Measurements from ENCODE around the gene ZMYND8. TPM values are rescaled to one million over a fixed set of nuclear protein-coding genes. Genes with fewer than 3 reads are reported as not detected.
"Not testable (repeated sequence)": the region's sequence is repeated elsewhere in the genome, so short reads cannot be mapped to it uniquely, and the experiment has no call there.

The ZMYND8 gene
- total RNA-seq, 4 donors from 2014 or later, result 51.3 to 106 (median 94.0) TPM

GRCh38 chr20:47211036-47211435 lies 145.5 kb downstream of the ZMYND8 start:
- no peak for TF ChIP-seq POLR2A (IDR thresholded peaks at IDR 0.05)
- TF ChIP-seq, protein P1, sequence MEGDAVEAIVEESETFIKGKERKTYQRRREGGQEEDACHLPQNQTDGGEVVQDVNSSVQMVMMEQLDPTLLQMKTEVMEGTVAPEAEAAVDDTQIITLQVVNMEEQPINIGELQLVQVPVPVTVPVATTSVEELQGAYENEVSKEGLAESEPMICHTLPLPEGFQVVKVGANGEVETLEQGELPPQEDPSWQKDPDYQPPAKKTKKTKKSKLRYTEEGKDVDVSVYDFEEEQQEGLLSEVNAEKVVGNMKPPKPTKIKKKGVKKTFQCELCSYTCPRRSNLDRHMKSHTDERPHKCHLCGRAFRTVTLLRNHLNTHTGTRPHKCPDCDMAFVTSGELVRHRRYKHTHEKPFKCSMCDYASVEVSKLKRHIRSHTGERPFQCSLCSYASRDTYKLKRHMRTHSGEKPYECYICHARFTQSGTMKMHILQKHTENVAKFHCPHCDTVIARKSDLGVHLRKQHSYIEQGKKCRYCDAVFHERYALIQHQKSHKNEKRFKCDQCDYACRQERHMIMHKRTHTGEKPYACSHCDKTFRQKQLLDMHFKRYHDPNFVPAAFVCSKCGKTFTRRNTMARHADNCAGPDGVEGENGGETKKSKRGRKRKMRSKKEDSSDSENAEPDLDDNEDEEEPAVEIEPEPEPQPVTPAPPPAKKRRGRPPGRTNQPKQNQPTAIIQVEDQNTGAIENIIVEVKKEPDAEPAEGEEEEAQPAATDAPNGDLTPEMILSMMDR (IDR thresholded peaks at IDR 0.05), result no peak
- Histone ChIP-seq H3K4me3 (no peak overlapping the region), H3K27me3 (no peaks in the 10 kb centered on the region), H3K36me3 (peaks cover 0 to 77% (median 0%) of the 10 kb centered on the region in 3 donors), H3K27ac (no peak overlapping the region), H3K4me1 (no peaks in the 10 kb centered on the region), H3K9me3 (no peaks in the 10 kb centered on the region)
- no peak for DNase-seq

GRCh38 chr20:47210470-47210869 lies 146.0 kb downstream of the ZMYND8 start:
- DNase-seq, result no peak
- TF ChIP-seq, protein P1 (IDR thresholded peaks at IDR 0.05), result no peak
- no peak for TF ChIP-seq POLR2A (IDR thresholded peaks at IDR 0.05)
- no peaks in the 10 kb centered on the region for H3K9me3 ChIP-seq
- no peaks in the 10 kb centered on the region for H3K27me3 ChIP-seq
- no peak overlapping the region for H3K4me3 ChIP-seq
- H3K27ac ChIP-seq, result no peak overlapping the region
- H3K36me3 ChIP-seq, result peaks cover 0 to 71% (median 0%) of the 10 kb centered on the region in 3 donors
- H3K4me1 ChIP-seq, result no peaks in the 10 kb centered on the region

- Histone ChIP-seq H3K27ac (no peak overlapping the region), H3K9me3 (no peaks in the 10 kb centered on the region), H3K27me3 (no peaks in the 10 kb centered on the region), H3K36me3 (peaks cover 0 to 67% (median 0%) of the 10 kb centered on the region in 3 donors), H3K4me1 (no peaks in the 10 kb centered on the region), H3K4me3 (no peak overlapping the region)
- no peak for TF ChIP-seq POLR2A (IDR thresholded peaks at IDR 0.05)
- DNase-seq, result no peak
These were observed 146.5 kb downstream of the ZMYND8 start for GRCh38 chr20:47209982-47210381.

GRCh38 chr20:47208534-47209174 lies 147.8 kb downstream of the ZMYND8 start:
- Histone ChIP-seq H3K4me1 (no peaks in the 10 kb centered on the region), H3K27me3 (no peaks in the 10 kb centered on the region), H3K4me3 (no peak overlapping the region), H3K36me3 (peaks cover 0 to 53% (median 0%) of the 10 kb centered on the region in 3 donors), H3K9me3 (no peaks in the 10 kb centered on the region), H3K27ac (no peak overlapping the region)
- DNase-seq, result no peak
- no peak for TF ChIP-seq POLR2A (IDR thresholded peaks at IDR 0.05)
- TF ChIP-seq, protein P1 (IDR thresholded peaks at IDR 0.05), result no peak

DNA sequence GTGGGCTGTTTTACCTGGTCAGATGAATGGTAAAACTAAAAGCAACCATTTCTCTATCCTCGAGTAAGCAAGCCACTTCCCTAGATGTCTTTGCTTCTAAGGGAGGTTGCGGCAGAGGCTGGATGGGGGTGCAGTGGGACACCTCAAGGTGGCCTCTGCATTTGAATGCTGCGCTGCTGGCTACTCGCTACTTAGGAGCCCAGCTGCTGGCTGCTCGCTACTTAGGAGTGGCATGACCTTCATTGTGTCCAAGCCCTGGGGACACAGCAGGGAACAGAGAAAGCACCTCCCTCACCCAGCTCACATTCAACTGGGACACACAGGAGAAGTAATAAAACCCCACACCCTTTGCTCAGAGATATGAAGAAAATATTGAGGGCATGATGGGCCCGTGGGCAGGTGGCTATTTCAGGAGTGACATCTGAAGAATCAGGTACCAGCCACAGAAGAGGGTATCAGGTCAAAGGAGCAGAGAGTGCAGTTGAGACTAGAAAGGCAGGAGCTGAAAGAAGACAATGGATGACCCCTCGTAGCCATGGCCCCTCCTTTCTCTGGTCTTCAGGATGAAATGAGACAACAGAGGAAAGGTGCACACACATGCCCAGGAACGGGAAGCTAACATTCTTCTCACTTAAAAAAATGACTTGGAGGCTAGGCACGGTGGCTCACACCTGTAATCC lies 149.4 kb downstream of the ZMYND8 start:
- DNase-seq, result no peak
- Histone ChIP-seq H3K27ac (no peak overlapping the region), H3K4me1 (no peaks in the 10 kb centered on the region), H3K9me3 (no peaks in the 10 kb centered on the region), H3K4me3 (no peak overlapping the region), H3K36me3 (peaks cover 0 to 38% (median 0%) of the 10 kb centered on the region in 3 donors), H3K27me3 (no peaks in the 10 kb centered on the region)
- TF ChIP-seq POLR2A (IDR thresholded peaks at IDR 0.05), result no peak
- TF ChIP-seq, protein P1 (IDR thresholded peaks at IDR 0.05), result no peak

- not testable (repeated sequence) for DNase-seq, H3K27me3 ChIP-seq, H3K9me3 ChIP-seq, H3K4me3 ChIP-seq, H3K4me1 ChIP-seq, H3K27ac ChIP-seq
- peaks cover 0 to 32% (median 0%) of the 10 kb centered on the region in 3 donors for H3K36me3 ChIP-seq
These were observed 149.9 kb downstream of the ZMYND8 start for GRCh38 chr20:47206552-47206951.

All from Peyer's patch (tissue), 4 donors.